ENCODE data around the gene DNAJC4.

DNAJC4 gene

DNA sequence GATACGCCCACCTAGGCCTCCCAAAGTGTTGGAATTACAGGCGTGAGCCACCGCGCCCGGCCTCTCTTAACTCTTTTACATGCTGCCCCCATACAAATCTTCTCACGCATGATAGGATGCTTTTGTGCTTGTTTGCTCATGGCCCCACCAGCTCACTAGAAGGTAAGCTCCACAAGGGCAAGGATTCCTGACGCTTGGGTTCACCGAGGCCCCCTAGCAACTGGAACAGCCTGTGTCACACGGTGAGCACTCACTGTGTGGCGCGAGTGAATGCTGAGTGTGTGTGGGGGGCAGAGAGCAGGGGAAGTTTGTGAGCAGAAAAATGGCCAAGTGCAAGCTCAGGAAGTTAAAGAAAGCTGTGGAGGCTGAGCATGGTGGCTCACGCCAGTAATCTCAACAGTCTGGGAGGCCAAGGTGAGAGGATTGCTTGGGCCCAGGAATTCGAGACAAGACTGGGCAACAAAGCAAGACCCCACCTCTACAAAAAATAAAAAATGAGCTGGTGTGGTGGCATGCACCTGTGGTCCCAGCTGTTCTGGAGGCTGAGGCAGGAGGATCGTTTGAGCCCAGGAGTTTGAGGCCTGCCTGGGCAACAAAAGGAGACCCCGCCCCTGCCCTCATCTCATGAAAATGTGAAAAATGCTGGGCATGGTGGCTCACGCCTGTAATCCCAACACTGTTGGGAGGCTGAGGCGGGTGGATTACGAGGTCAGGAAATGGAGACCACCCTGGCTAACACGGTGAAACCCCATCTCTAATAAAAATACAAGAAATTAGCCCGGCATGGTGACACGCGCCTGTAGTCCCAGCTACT is 51.8 kb downstream of the DNAJC4 start:
- H3K27me3 ChIP-seq (replicated peaks) = no peaks in the 10 kb centered on the region
- H3K36me3 ChIP-seq (replicated peaks) = peaks cover 2% of the 10 kb centered on the region
- no peak overlapping the region for H3K4me3 ChIP-seq (ENCODE audit: low read depth, low read length)
- TF ChIP-seq, protein P1, sequence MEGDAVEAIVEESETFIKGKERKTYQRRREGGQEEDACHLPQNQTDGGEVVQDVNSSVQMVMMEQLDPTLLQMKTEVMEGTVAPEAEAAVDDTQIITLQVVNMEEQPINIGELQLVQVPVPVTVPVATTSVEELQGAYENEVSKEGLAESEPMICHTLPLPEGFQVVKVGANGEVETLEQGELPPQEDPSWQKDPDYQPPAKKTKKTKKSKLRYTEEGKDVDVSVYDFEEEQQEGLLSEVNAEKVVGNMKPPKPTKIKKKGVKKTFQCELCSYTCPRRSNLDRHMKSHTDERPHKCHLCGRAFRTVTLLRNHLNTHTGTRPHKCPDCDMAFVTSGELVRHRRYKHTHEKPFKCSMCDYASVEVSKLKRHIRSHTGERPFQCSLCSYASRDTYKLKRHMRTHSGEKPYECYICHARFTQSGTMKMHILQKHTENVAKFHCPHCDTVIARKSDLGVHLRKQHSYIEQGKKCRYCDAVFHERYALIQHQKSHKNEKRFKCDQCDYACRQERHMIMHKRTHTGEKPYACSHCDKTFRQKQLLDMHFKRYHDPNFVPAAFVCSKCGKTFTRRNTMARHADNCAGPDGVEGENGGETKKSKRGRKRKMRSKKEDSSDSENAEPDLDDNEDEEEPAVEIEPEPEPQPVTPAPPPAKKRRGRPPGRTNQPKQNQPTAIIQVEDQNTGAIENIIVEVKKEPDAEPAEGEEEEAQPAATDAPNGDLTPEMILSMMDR (IDR thresholded peaks at IDR 0.05; ENCODE audit: low read depth, low read length, missing control alignments) = no peak
- in situ Hi-C loops (cut with HindIII; ENCODE audit: low pct_ligation_motif_present, low sequenced_read_pairs) = no loop called here
- no peak for DNase-seq
- H3K27ac ChIP-seq = no peak overlapping the region

DNA sequence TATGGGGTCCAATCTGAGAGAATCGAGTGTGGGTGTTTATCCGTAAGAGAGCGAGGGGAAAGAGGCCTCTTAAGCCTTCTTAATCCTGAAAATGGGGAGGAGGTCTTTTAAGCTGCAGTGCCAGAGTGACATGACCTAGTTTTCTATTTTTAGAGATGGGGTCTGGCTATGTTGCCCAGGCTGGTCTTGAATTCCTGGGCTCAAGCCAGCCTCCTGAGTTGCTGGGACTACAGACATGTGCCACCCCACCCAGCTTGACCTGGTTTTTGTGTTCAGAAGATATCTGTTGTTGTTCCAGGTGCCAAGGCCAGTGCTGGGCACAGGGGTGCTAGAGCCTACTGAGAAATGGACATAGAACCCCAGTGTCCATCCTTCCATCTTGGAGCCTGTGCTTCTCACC is 52.7 kb downstream of the DNAJC4 start:
- H3K27ac ChIP-seq = no peak overlapping the region
- H3K36me3 ChIP-seq (replicated peaks) = peaks cover 2% of the 10 kb centered on the region
- DNase-seq = no peak
- in situ Hi-C loops (cut with HindIII; ENCODE audit: low pct_ligation_motif_present, low sequenced_read_pairs) = no loop called here
- H3K27me3 ChIP-seq (replicated peaks) = no peaks in the 10 kb centered on the region
- TF ChIP-seq, protein P1 (IDR thresholded peaks at IDR 0.05; ENCODE audit: low read depth, low read length, missing control alignments) = no peak
- no peak overlapping the region for H3K4me3 ChIP-seq (ENCODE audit: low read depth, low read length)
